Astrocyte (in vitro differentiated cells and primary cell): ENCODE results near the gene EGFLAM. TPM values are rescaled to one million over a fixed set of nuclear protein-coding genes. Genes with fewer than 3 reads are reported as not detected.

Experiments
- DNase-seq: peaks from one replicate; pipeline ENCODE4 v3.0.0-alpha.2; 2010; ENCODE audit warnings: low read depth
- FAIRE-seq: peaks from 2 replicates; lab custom pipeline; 2011; peaks lifted over from hg19 to GRCh38; lab: Jason Lieb, UNC
- H2AFZ ChIP-seq: 2 replicates; pipeline ENCODE4 v1.6.0; 2012; ENCODE audit warnings: low read depth, low read length, inconsistent platforms
- H3K27ac ChIP-seq: 2 replicates; pipeline ENCODE4 v1.5.1; 2011; ENCODE audit warnings: low read depth, low read length, inconsistent platforms
- H3K27me3 ChIP-seq: 2 replicates; pipeline ENCODE4 v1.6.0; 2011; ENCODE audit warnings: low read length, inconsistent platforms; ENCODE audit not compliant: insufficient read depth
- H3K36me3 ChIP-seq: 2 replicates; pipeline ENCODE4 v1.5.1; 2011; ENCODE audit warnings: low read length, inconsistent platforms; ENCODE audit not compliant: insufficient read depth
- H3K4me1 ChIP-seq: 2 replicates; pipeline ENCODE4 v1.5.1; 2011; ENCODE audit warnings: low read length, inconsistent platforms; ENCODE audit not compliant: insufficient read depth
- H3K4me2 ChIP-seq: 2 replicates; pipeline ENCODE4 v1.6.0; 2012; ENCODE audit warnings: low read length, inconsistent platforms
- H3K4me3 ChIP-seq: 2 replicates; pipeline ENCODE4 v1.5.1; 2011; ENCODE audit warnings: low read depth, mild to moderate bottlenecking, low read length, inconsistent platforms; ENCODE audit not compliant: insufficient read depth
- H3K79me2 ChIP-seq: 2 replicates; pipeline ENCODE4 v1.6.0; 2012; ENCODE audit warnings: mild to moderate bottlenecking, low read length, inconsistent platforms; ENCODE audit not compliant: insufficient read depth
- H3K9ac ChIP-seq: 2 replicates; pipeline ENCODE4 v1.6.0; 2012; ENCODE audit warnings: mild to moderate bottlenecking, low read length, inconsistent platforms
- H3K9me3 ChIP-seq: 2 replicates; pipeline ENCODE4 v1.5.1; 2012; ENCODE audit warnings: low read depth, mild to moderate bottlenecking, low read length, inconsistent platforms; ENCODE audit not compliant: insufficient read depth
- H4K20me1 ChIP-seq: 2 replicates; pipeline ENCODE4 v1.6.0; 2012; ENCODE audit warnings: low read length, inconsistent platforms; ENCODE audit not compliant: insufficient read depth
- H3K27ac Mint-ChIP-seq: one replicate; pipeline ENCODE4 v1.8.0; 2021; ENCODE audit warnings: mild to moderate bottlenecking, mixed read lengths; ENCODE audit not compliant: unreplicated experiment
- H3K27me3 Mint-ChIP-seq: one replicate; pipeline ENCODE4 v1.8.0; 2021; ENCODE audit warnings: low read depth, mixed read lengths; ENCODE audit not compliant: unreplicated experiment
- H3K36me3 Mint-ChIP-seq: one replicate; pipeline ENCODE4 v1.8.0; 2021; ENCODE audit warnings: low read depth, mixed read lengths; ENCODE audit not compliant: unreplicated experiment
- H3K4me1 Mint-ChIP-seq: one replicate; pipeline ENCODE4 v1.8.0; 2021; ENCODE audit warnings: low read depth, mixed read lengths; ENCODE audit not compliant: unreplicated experiment
- H3K4me3 Mint-ChIP-seq: one replicate; pipeline ENCODE4 v1.8.0; 2021; ENCODE audit warnings: mild to moderate bottlenecking, moderate library complexity, mixed read lengths; ENCODE audit not compliant: unreplicated experiment
- H3K9me3 Mint-ChIP-seq: one replicate; pipeline ENCODE4 v1.8.0; 2021; ENCODE audit warnings: mild to moderate bottlenecking, mixed read lengths; ENCODE audit not compliant: unreplicated experiment
- CTCF ChIP-seq: IDR thresholded peaks from 2 replicates; pipeline ENCODE4 v1.5.1; 2011; ENCODE audit warnings: low read depth, mild to moderate bottlenecking, inconsistent platforms, low read length, moderate library complexity; ENCODE audit not compliant: insufficient read depth
- EZH2 ChIP-seq: IDR thresholded peaks from 2 replicates; pipeline ENCODE4 v1.6.1; 2012; ENCODE audit warnings: mild to moderate bottlenecking, low read length, inconsistent platforms; ENCODE audit not compliant: insufficient read depth
- total RNA-seq: library from RNA; stranded (reverse); gene quantifications from 2 replicates; pipeline ENCODE4 v1.2.1, GENCODE V29; 2021

EGFLAM gene
- total RNA-seq, 1 donor from 2014 or later = 1.0 TPM

- H3K27me3 Mint-ChIP-seq = no peaks in the 10 kb centered on the region
- H3K9ac ChIP-seq = no peak overlapping the region
- H3K4me1 ChIP-seq = no peaks in the 10 kb centered on the region
- peaks cover 8% of the 10 kb centered on the region for H3K36me3 Mint-ChIP-seq
- no peak overlapping the region for H3K4me3 ChIP-seq
- H3K4me2 ChIP-seq = no peak overlapping the region
- no peak overlapping the region for H3K4me3 Mint-ChIP-seq
- no peaks in the 10 kb centered on the region for H3K36me3 ChIP-seq
- TF ChIP-seq CTCF (no peak), EZH2 (no peak)
- H3K27ac Mint-ChIP-seq = no peak overlapping the region
- DNase-seq = no peak
- H3K79me2 ChIP-seq = no peaks in the 10 kb centered on the region
- no peaks in the 10 kb centered on the region for H3K27me3 ChIP-seq
- no peak for FAIRE-seq
- H3K27ac ChIP-seq = no peak overlapping the region
- no peaks in the 10 kb centered on the region for H3K9me3 ChIP-seq
- no peak overlapping the region for H2AFZ ChIP-seq
- no peaks in the 10 kb centered on the region for H4K20me1 ChIP-seq
- H3K9me3 Mint-ChIP-seq = no peaks in the 10 kb centered on the region
- H3K4me1 Mint-ChIP-seq = no peaks in the 10 kb centered on the region
Measured at GRCh38 chr5:38494175-38494574, 235.8 kb downstream of the EGFLAM start.

GRCh38 chr5:38494763-38495162 is 236.4 kb downstream of the EGFLAM start:
- H3K9me3 ChIP-seq = no peaks in the 10 kb centered on the region
- H3K4me3 ChIP-seq = no peak overlapping the region
- H2AFZ ChIP-seq = no peak overlapping the region
- no peaks in the 10 kb centered on the region for H3K9me3 Mint-ChIP-seq
- H3K9ac ChIP-seq = no peak overlapping the region
- H4K20me1 ChIP-seq = no peaks in the 10 kb centered on the region
- H3K27me3 ChIP-seq = no peaks in the 10 kb centered on the region
- H3K4me1 Mint-ChIP-seq = no peaks in the 10 kb centered on the region
- H3K36me3 ChIP-seq = no peaks in the 10 kb centered on the region
- no peaks in the 10 kb centered on the region for H3K4me1 ChIP-seq
- DNase-seq = no peak
- no peaks in the 10 kb centered on the region for H3K27me3 Mint-ChIP-seq
- H3K4me2 ChIP-seq = no peak overlapping the region
- TF ChIP-seq CTCF = no peak
- TF ChIP-seq EZH2 = no peak
- no peak overlapping the region for H3K4me3 Mint-ChIP-seq
- no peak overlapping the region for H3K27ac ChIP-seq
- H3K27ac Mint-ChIP-seq = no peak overlapping the region
- no peaks in the 10 kb centered on the region for H3K79me2 ChIP-seq
- peaks cover 9% of the 10 kb centered on the region for H3K36me3 Mint-ChIP-seq
- FAIRE-seq = peak; percentile 17

- Mint-ChIP-seq H3K36me3 (peaks cover 6% of the 10 kb centered on the region), H3K27me3 (no peaks in the 10 kb centered on the region), H3K4me1 (peaks cover 6% of the 10 kb centered on the region), H3K4me3 (no peak overlapping the region), H3K9me3 (no peaks in the 10 kb centered on the region), H3K27ac (no peak overlapping the region)
- no peak for TF ChIP-seq EZH2
- no peak for TF ChIP-seq CTCF
- Histone ChIP-seq H3K9me3 (no peaks in the 10 kb centered on the region), H3K9ac (no peak overlapping the region), H3K27me3 (no peaks in the 10 kb centered on the region), H2AFZ (no peak overlapping the region), H4K20me1 (no peaks in the 10 kb centered on the region), H3K4me2 (no peak overlapping the region), H3K79me2 (no peaks in the 10 kb centered on the region), H3K4me1 (peaks cover 7% of the 10 kb centered on the region), H3K27ac (no peak overlapping the region), H3K4me3 (no peak overlapping the region), H3K36me3 (no peaks in the 10 kb centered on the region)
- no peak for DNase-seq
- FAIRE-seq = no peak
Measured at GRCh38 chr5:38497946-38498345, 239.6 kb downstream of the EGFLAM start.
